ENCODE measurements around the gene OGFOD3.

Gene OGFOD3, protein sequence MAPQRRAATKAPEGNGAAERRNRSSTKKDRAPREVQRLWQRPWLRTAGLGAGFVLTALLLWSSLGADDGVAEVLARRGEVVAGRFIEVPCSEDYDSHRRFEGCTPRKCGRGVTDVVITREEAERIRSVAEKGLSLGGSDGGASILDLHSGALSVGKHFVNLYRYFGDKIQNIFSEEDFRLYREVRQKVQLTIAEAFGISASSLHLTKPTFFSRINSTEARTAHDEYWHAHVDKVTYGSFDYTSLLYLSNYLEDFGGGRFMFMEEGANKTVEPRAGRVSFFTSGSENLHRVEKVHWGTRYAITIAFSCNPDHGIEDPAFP

DNA sequence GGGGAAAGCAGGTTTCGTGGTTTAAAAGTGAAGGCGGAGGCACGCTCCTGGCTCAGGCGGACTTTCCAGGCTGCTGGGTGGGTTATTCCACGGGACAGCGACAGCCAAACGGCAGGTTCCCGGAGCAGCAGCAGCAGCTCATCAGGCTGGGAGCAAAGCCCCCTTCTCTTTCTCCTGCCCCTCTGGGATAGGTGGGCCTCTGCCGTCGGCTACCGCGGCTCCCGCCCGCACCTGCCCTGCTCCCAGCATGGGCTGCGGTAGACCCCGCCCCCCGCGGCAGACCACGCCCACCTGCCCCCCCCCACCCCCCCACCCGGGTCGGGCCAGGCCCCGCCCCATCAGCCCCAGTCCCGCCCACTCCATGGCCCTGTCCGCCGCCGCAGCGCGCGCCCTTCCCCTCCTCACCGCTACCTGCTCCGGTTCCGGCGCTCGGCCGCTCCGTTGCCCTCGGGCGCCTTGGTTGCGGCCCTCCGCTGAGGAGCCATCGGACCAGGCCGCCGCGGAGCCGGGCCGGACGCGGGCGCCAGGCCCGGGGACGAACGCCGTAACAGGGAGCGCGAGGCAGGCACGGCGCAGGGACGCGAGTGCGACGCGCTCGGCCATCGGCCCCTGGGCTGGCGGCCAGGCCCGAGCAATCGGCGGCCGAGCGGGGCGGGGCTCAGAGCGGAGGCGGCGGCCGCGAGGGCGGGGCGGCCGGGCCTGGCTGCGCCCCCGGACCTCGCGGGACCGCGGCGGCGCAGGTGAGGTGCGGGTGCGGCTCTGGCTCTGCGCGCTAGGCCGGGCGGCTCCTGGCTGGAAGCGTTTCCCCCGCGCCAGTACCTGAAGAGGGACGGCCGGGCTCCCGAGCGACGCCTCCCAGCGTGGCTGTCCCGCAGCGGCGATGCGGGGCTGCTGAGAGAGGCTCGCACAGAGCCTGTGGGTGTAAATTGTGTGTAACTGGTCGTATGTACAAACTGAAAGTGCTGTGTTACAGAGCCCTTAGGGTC lies at the start of gene OGFOD3, which contains the start of gene HEXD:
TSS of gene OGFOD3 (minus strand) at position 586 of the 986 bp plus-strand sequence. CDS start at position 485, 101 bp downstream.
TSS of gene HEXD (plus strand) at position 347 of the 986 bp plus-strand sequence. CDS start 1,453 bp downstream, outside the sequence.
- Histone ChIP-seq H3K79me2 (ENCODE audit: insufficient read depth, low read length) (no peaks in the 10 kb centered on the region), H3K9me2 (replicated peaks; ENCODE audit: insufficient read depth, low read length) (no peaks in the 10 kb centered on the region), H3K4me3 (ENCODE audit: insufficient read depth, low read length, poor library complexity, severe bottlenecking) (peak within 1 kb of the TSS; percentile 87), H3K36me3 (ENCODE audit: low read length) (no peaks in the 10 kb centered on the region), H2AFZ (ENCODE audit: low read depth, low read length, severe bottlenecking) (peak within 1 kb of the TSS; percentile 78), H4K20me1 (ENCODE audit: low read depth, low read length) (no peaks in the 10 kb centered on the region; the same call in 1 of the 2 replicates), H3K9me3 (ENCODE audit: insufficient read depth, low read length) (no peaks in the 10 kb centered on the region), H3F3A (ENCODE audit: insufficient read depth) (no peaks in the 10 kb centered on the region), H3K9ac (ENCODE audit: low read length) (peak within 1 kb of the TSS; percentile 71), H3K27ac (ENCODE audit: low read depth, low read length) (peak within 1 kb of the TSS; percentile 72), H3K4me2 (ENCODE audit: low read depth, low read length, poor library complexity, severe bottlenecking) (peak within 1 kb of the TSS; percentile 75), H3K27me3 (ENCODE audit: low read length) (no peaks in the 10 kb centered on the region)
- TF ChIP-seq, protein P1, sequence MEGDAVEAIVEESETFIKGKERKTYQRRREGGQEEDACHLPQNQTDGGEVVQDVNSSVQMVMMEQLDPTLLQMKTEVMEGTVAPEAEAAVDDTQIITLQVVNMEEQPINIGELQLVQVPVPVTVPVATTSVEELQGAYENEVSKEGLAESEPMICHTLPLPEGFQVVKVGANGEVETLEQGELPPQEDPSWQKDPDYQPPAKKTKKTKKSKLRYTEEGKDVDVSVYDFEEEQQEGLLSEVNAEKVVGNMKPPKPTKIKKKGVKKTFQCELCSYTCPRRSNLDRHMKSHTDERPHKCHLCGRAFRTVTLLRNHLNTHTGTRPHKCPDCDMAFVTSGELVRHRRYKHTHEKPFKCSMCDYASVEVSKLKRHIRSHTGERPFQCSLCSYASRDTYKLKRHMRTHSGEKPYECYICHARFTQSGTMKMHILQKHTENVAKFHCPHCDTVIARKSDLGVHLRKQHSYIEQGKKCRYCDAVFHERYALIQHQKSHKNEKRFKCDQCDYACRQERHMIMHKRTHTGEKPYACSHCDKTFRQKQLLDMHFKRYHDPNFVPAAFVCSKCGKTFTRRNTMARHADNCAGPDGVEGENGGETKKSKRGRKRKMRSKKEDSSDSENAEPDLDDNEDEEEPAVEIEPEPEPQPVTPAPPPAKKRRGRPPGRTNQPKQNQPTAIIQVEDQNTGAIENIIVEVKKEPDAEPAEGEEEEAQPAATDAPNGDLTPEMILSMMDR (IDR thresholded peaks at IDR 0.05; ENCODE audit: insufficient read depth, low read length, poor library complexity, severe bottlenecking) = no peak
- no peak for TF ChIP-seq EZH2phosphoT487 (conservative IDR thresholded peaks at IDR 0.05; ENCODE audit: low read length)

GRCh38 chr17:82465023-82465603 lies 46.7 kb upstream of the OGFOD3 start:
- Histone ChIP-seq H3K4me2 (ENCODE audit: low read depth, low read length, poor library complexity, severe bottlenecking) (no peak overlapping the region), H4K20me1 (ENCODE audit: low read depth, low read length) (no peaks in the 10 kb centered on the region), H3K9me2 (replicated peaks; ENCODE audit: insufficient read depth, low read length) (no peaks in the 10 kb centered on the region), H3K9ac (ENCODE audit: low read length) (no peak overlapping the region), H3K4me3 (ENCODE audit: insufficient read depth, low read length, poor library complexity, severe bottlenecking) (no peak overlapping the region), H3K27ac (ENCODE audit: low read depth, low read length) (no peak overlapping the region), H3K27me3 (ENCODE audit: low read length) (no peaks in the 10 kb centered on the region), H3K79me2 (ENCODE audit: insufficient read depth, low read length) (no peaks in the 10 kb centered on the region), H3K36me3 (ENCODE audit: low read length) (peaks cover 7% of the 10 kb centered on the region; the same call in 1 of the 2 replicates), H3K9me3 (ENCODE audit: insufficient read depth, low read length) (no peaks in the 10 kb centered on the region), H2AFZ (ENCODE audit: low read depth, low read length, severe bottlenecking) (no peak overlapping the region), H3F3A (ENCODE audit: insufficient read depth) (no peaks in the 10 kb centered on the region)
- no peak for TF ChIP-seq EZH2phosphoT487 (conservative IDR thresholded peaks at IDR 0.05; ENCODE audit: low read length)
- TF ChIP-seq, protein P1 (IDR thresholded peaks at IDR 0.05; ENCODE audit: insufficient read depth, low read length, poor library complexity, severe bottlenecking) = no peak

- H3K36me3 ChIP-seq (ENCODE audit: low read length) = peaks cover 7% of the 10 kb centered on the region; the same call in 1 of the 2 replicates
- no peak overlapping the region for H3K27ac ChIP-seq (ENCODE audit: low read depth, low read length)
- H3K27me3 ChIP-seq (ENCODE audit: low read length) = no peaks in the 10 kb centered on the region
- H3F3A ChIP-seq (ENCODE audit: insufficient read depth) = no peaks in the 10 kb centered on the region
- no peak overlapping the region for H2AFZ ChIP-seq (ENCODE audit: low read depth, low read length, severe bottlenecking)
- no peaks in the 10 kb centered on the region for H3K9me2 ChIP-seq (replicated peaks; ENCODE audit: insufficient read depth, low read length)
- no peaks in the 10 kb centered on the region for H3K9me3 ChIP-seq (ENCODE audit: insufficient read depth, low read length)
- H3K4me3 ChIP-seq (ENCODE audit: insufficient read depth, low read length, poor library complexity, severe bottlenecking) = no peak overlapping the region
- no peak overlapping the region for H3K9ac ChIP-seq (ENCODE audit: low read length)
- no peak for TF ChIP-seq EZH2phosphoT487 (conservative IDR thresholded peaks at IDR 0.05; ENCODE audit: low read length)
- TF ChIP-seq, protein P1 (IDR thresholded peaks at IDR 0.05; ENCODE audit: insufficient read depth, low read length, poor library complexity, severe bottlenecking) = no peak
- H4K20me1 ChIP-seq (ENCODE audit: low read depth, low read length) = no peaks in the 10 kb centered on the region
- peaks cover 1% of the 10 kb centered on the region; the same call in 1 of the 2 replicates for H3K79me2 ChIP-seq (ENCODE audit: insufficient read depth, low read length)
- H3K4me2 ChIP-seq (ENCODE audit: low read depth, low read length, poor library complexity, severe bottlenecking) = no peak overlapping the region
These were observed 46.2 kb upstream of the OGFOD3 start for GRCh38 chr17:82464567-82464929.

Measured in SU-DHL-6 (cell line).